22Rv1 (cell line): ENCODE measurements around the gene FHIT.

Experiments
- H3K27ac ChIP-seq: fragments of 450-650 bp; 2 replicates; pipeline ENCODE4 v1.5.1; 2017
- ZFX ChIP-seq: fragments of 450-650 bp; IDR thresholded peaks from 2 replicates; pipeline ENCODE4 v1.6.1; 2017; ENCODE audit warnings: antibody characterized with exemption, borderline replicate concordance
- TF ChIP-seq, protein P1 (sequence below): fragments of 450-650 bp; IDR thresholded peaks from 2 replicates; pipeline ENCODE4 v1.5.1; 2017; ENCODE audit warnings: mild to moderate bottlenecking

The FHIT gene

DNA sequence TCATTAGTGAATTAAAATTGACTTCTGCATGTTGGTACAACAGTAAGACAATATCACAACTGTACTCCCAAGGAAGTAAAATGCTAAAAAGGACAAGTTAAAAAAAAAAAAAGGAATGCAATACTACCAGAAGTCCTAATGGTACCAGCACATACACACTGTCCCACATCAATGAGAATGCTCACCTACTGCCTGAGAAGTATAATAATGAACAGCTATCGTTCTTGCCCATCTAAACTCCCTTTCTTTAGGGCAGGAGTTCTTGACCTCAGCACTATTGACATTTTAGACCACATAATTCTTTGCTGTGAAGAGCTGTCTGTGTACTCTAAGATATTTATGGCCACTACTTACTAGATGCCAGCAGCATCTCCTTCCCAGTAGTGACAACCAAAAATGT, 651.7 kb downstream of the FHIT start:
- TF ChIP-seq, protein P1, sequence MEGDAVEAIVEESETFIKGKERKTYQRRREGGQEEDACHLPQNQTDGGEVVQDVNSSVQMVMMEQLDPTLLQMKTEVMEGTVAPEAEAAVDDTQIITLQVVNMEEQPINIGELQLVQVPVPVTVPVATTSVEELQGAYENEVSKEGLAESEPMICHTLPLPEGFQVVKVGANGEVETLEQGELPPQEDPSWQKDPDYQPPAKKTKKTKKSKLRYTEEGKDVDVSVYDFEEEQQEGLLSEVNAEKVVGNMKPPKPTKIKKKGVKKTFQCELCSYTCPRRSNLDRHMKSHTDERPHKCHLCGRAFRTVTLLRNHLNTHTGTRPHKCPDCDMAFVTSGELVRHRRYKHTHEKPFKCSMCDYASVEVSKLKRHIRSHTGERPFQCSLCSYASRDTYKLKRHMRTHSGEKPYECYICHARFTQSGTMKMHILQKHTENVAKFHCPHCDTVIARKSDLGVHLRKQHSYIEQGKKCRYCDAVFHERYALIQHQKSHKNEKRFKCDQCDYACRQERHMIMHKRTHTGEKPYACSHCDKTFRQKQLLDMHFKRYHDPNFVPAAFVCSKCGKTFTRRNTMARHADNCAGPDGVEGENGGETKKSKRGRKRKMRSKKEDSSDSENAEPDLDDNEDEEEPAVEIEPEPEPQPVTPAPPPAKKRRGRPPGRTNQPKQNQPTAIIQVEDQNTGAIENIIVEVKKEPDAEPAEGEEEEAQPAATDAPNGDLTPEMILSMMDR, result no peak
- no peak for TF ChIP-seq ZFX

DNA sequence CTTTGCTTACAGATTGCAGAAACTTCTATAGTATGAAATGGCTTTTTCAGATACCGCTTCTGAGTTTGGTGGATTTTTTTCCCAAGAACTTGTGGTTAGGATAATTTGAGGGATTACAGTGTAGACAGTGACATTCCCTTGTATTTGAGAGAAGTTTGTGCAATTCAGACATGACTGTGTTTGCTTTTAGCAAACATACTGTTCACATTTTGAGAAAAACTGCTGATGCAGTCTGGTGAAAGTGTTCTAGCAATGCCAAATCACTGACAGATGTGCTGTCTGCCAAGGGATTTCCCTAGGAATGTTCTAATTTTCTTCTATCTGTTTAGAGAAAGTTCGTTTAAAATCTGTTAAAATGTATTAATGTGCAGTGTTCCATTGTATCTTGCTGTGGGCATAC, 652.6 kb downstream of the FHIT start:
- TF ChIP-seq ZFX, result no peak
- no peak overlapping the region for H3K27ac ChIP-seq

More for the DNA sequence above, 651.7 kb downstream of the FHIT start:
- H3K27ac ChIP-seq, result no peak overlapping the region

DNA sequence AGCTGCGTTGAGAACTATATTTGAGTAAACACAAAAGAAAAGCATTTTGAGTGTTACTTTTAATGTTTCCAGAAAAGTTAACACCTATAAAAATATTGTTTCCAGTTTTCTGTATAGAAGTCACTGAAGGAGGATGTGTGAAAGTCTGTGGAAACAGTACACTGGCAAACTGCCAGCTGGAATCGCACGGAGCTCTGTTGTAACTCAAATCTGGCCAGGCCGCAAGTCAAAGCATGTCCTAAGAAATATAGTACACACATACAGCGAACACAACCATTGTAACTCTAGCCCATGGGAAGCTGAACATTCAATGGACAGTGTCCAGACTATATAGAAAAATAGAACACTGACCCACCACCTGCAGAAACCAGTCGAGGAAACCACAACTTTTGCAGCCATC, 657.2 kb downstream of the FHIT start:
- TF ChIP-seq, protein P1, result no peak
- no peak for TF ChIP-seq ZFX
- no peak overlapping the region for H3K27ac ChIP-seq

DNA sequence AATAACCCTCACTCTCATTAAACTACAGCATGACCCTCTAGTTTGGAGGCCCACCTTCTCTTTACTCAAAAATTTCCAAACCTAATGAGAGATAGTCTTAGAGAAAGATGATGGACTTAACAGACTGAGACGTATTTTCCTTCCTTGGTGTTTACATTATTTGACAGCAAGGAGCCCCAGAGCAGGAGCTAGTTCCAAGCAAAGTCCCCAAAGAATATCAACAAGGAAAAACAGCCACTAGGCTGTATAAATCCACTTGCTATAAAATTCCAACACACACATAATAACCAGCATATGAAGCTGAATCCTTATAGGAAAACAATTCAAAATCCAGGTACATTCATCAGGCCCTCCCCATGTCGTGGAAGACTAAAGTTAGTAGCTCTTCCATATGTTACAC, 660.0 kb downstream of the FHIT start:
- TF ChIP-seq, protein P1, result no peak
- H3K27ac ChIP-seq, result no peak overlapping the region

DNA sequence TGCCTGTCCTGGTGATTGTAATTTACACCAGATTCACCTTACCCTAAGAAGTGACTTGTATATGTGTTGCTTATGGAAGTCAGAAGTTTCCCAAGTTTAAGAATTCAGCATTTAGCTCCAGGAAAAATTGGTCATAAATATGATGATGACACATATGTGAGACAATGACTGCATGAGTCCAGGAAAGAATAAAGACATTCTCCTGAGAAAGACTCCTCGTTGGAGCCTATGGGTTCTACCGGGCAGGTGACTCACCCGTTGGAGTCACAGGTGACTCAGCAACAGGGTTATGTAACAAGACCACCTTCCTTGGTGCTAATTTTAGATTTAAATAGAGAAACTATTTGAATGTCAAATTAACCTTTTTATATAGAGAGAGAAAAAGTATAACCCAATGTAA, 662.4 kb downstream of the FHIT start:
- TF ChIP-seq ZFX, result no peak
- TF ChIP-seq, protein P1, result no peak
- H3K27ac ChIP-seq, result no peak overlapping the region

DNA sequence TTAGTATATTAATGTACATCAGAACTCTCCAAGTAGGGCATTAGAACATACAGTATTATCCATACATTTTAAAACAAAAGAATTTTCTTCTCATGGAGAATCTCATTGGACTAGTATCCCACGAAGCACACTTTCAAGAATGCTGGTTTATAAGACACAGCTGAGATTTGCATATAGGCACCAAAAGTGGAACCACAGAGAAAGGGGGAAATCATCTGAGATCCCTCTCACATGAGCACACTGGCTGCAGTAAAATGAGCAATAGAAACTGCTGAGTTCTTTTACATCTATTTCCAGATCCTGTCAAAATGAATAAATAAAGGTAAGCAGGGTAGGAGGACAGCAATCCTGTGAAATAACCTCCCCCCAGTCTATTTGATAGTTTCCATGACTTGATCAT, 665.3 kb downstream of the FHIT start:
- H3K27ac ChIP-seq, result no peak overlapping the region
- TF ChIP-seq ZFX, result no peak

DNA sequence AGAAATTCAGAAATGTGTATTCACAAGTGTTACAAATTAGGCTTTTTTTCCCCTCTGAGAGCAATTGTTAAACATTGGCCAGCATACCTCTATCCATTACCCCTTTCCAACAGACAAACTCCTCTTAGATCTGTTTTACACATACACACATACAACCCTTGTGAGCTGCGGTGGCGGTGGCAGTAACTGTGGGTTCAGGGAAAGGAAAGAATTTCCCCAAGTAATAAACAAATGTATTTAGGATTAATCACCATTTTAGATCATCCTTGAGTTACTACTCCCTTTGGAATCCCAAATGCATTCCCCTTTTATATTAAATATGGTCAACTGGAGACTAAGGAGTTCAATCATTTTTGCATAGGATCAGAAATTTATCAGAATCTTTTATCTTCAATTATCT, 667.0 kb downstream of the FHIT start:
- no peak overlapping the region for H3K27ac ChIP-seq
- no peak for TF ChIP-seq ZFX
- TF ChIP-seq, protein P1, result no peak

DNA sequence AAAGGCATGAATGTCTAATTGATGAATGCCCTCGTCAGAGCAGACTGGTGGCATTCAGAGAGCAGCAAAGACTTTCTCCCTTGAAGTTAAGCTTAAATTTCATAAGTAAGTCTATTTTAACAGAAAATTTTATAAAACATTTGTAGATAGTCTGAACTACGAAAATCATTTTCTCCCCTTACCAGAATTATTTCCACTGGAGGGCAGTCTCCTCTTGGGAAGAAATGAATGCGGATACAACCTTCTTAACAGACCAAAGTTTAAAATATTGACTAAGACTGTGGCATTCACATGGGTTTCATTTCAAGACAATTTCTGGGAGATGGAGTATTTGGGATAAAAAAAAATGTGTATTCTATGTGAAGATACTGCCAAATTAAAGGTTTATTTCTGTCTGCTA, 669.0 kb downstream of the FHIT start:
- TF ChIP-seq, protein P1, result peak; percentile 30; the same call in 1 of the 2 replicates
- no peak for TF ChIP-seq ZFX
- H3K27ac ChIP-seq, result no peak overlapping the region

DNA sequence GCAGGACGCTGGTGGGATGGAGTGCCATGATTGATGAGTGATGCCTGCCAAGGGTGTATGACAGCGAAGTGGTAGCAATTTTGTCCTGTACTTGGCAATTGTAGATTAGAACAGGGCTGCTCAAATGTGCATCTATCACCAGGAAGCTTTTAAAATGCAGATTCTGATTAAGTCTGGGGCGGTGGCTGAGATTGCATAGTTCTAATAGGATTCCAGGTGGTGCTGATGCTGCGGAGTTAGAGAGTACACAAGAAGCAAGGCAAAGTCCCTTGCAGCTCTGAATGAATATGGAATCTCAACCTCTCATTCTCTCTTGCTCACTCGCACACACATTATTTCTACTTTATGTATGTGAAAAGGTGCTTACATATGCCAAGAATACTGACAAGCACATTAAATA, 670.4 kb downstream of the FHIT start:
- TF ChIP-seq, protein P1, result no peak
- TF ChIP-seq ZFX, result no peak
- H3K27ac ChIP-seq, result no peak overlapping the region
